HepG2 (cell line): ENCODE measurements around the gene MYORG. TPM values are rescaled to one million over a fixed set of nuclear protein-coding genes. Genes with fewer than 3 reads are reported as not detected.

Source experiments
- CERS6 ChIP-seq: sonication (generic); formaldehyde crosslinking; IDR thresholded peaks from 2 replicates; pipeline ENCODE4 v1.5.0; 2020; ENCODE audit warnings: missing genetic modification reagents
- FOSL1 ChIP-seq: sonication (generic); formaldehyde crosslinking; IDR thresholded peaks from 2 replicates; pipeline ENCODE4 v1.9.0; 2021; ENCODE audit warnings: missing genetic modification reagents, borderline replicate concordance
- HDAC1 ChIP-seq: sonication (generic); formaldehyde crosslinking; IDR thresholded peaks from 2 replicates; pipeline ENCODE4 v1.5.1; 2020; ENCODE audit warnings: mild to moderate bottlenecking, missing genetic modification reagents
- MAF1 ChIP-seq: sonication (generic); formaldehyde crosslinking; IDR thresholded peaks from 2 replicates; pipeline ENCODE4 v1.5.0; 2020; ENCODE audit warnings: missing genetic modification reagents, borderline replicate concordance
- SRSF1 ChIP-seq: fragments of 200-400 bp; formaldehyde crosslinking; optimal IDR thresholded peaks from 2 replicates; pipeline ENCODE3; 2017; ENCODE audit warnings: mild to moderate bottlenecking, low read depth, low read length, moderate library complexity
- SRSF9 ChIP-seq: fragments of 200-400 bp; formaldehyde crosslinking; IDR thresholded peaks from 2 replicates; pipeline ENCODE4 v1.6.1; 2018; ENCODE audit warnings: borderline replicate concordance, mild to moderate bottlenecking, low read depth, low read length; ENCODE audit not compliant: insufficient read depth, poor library complexity, severe bottlenecking
- THAP9 ChIP-seq: sonication (generic); formaldehyde crosslinking; IDR thresholded peaks from 2 replicates; pipeline ENCODE4; 2020; ENCODE audit warnings: missing genetic modification reagents, mild to moderate bottlenecking, borderline replicate concordance
- ZFP82 ChIP-seq: sonication (generic); formaldehyde crosslinking; IDR thresholded peaks from 2 replicates; pipeline ENCODE4 v1.5.1; 2020; ENCODE audit warnings: mild to moderate bottlenecking, missing genetic modification reagents, borderline replicate concordance
- ZNF160 ChIP-seq: sonication (generic); formaldehyde crosslinking; IDR thresholded peaks from 2 replicates; pipeline ENCODE4 v1.8.0; 2022; ENCODE audit warnings: mild to moderate bottlenecking, inconsistent platforms, missing genetic modification reagents
- ZNF24 ChIP-seq: fragments of 450-650 bp; IDR thresholded peaks from 2 replicates; pipeline ENCODE4 v1.6.1; 2017; ENCODE audit warnings: antibody characterized with exemption, mild to moderate bottlenecking
- ZNF274 ChIP-seq: sonication (generic); formaldehyde crosslinking; IDR thresholded peaks from 2 replicates; pipeline ENCODE4 v1.5.1; 2020; ENCODE audit warnings: mild to moderate bottlenecking, missing genetic modification reagents
- polyA plus RNA-seq, 8 experiments: library from polyadenylated mRNA; depleted of rRNA in 3 of 8; stranded (reverse) in 7 of 8; unstranded in 1 of 8; fragments of >200 nt; fragmentation: Illumina TruSeq in 4 of 8; extraction: Trizol in 4 of 8; gene quantifications; 2 replicates each; pipeline versions ENCODE4 v1.2.1 to v1.2.3, GENCODE V29; 2011 to 2016; ENCODE audit warnings: low read depth in 4 of 8, missing spikeins in 1 of 8, mixed read lengths in 1 of 8; ENCODE audit not compliant: insufficient read depth in 1 of 8
- total RNA-seq, 5 experiments: library from RNA; depleted of rRNA; stranded (reverse); fragments of >200 nt; fragmentation: Illumina TruSeq; extraction: Trizol; gene quantifications; 2 replicates each; pipeline ENCODE4 v1.2.3, GENCODE V29; 2016; ENCODE audit warnings: low read depth in 1 of 5
- TF ChIP-seq, protein P1 (sequence below): sonication (generic); formaldehyde crosslinking; IDR thresholded peaks from 2 replicates; pipeline ENCODE4 v1.9.0; 2021; ENCODE audit warnings: missing genetic modification reagents, mild to moderate bottlenecking, borderline replicate concordance
- TF ChIP-seq, protein P2 (sequence below): sonication (generic); formaldehyde crosslinking; IDR thresholded peaks from 2 replicates; pipeline ENCODE4 v1.5.0; 2020; ENCODE audit warnings: missing genetic modification reagents
- TF ChIP-seq, protein P3 (sequence below): sonication (generic); formaldehyde crosslinking; IDR thresholded peaks from 2 replicates; pipeline ENCODE4 v1.5.1; 2020; ENCODE audit warnings: mild to moderate bottlenecking, missing genetic modification reagents
- TF ChIP-seq, protein P4 (sequence below): sonication (generic); formaldehyde crosslinking; IDR thresholded peaks from 2 replicates; pipeline ENCODE4 v1.5.0; 2020; ENCODE audit warnings: mild to moderate bottlenecking, low read depth, missing genetic modification reagents, borderline replicate concordance

Gene MYORG
- total and polyA plus RNA-seq, 2 of the 13 experiments (the other 11 are each of a cell fraction or from before 2014, with no cell fraction given): 11.1 to 22.4 TPM

- TF ChIP-seq, protein P1, sequence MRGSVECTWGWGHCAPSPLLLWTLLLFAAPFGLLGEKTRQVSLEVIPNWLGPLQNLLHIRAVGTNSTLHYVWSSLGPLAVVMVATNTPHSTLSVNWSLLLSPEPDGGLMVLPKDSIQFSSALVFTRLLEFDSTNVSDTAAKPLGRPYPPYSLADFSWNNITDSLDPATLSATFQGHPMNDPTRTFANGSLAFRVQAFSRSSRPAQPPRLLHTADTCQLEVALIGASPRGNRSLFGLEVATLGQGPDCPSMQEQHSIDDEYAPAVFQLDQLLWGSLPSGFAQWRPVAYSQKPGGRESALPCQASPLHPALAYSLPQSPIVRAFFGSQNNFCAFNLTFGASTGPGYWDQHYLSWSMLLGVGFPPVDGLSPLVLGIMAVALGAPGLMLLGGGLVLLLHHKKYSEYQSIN (CRISPR knock-in tag): no peak
- TF ChIP-seq CERS6 (CRISPR knock-in tag) (no peak), HDAC1 (CRISPR knock-in tag) (0 out of 2 replicates have a peak, but pooled peaks have one; percentile 51), THAP9 (no peak), ZNF160 (no peak), SRSF1 (no peak), ZNF24 (no peak), ZFP82 (CRISPR knock-in tag) (0 out of 2 replicates have a peak, but pooled peaks have one; percentile 48), SRSF9 (no peak), ZNF274 (CRISPR knock-in tag) (no peak), MAF1 (CRISPR knock-in tag) (no peak), FOSL1 (no peak)
- TF ChIP-seq, protein P2, sequence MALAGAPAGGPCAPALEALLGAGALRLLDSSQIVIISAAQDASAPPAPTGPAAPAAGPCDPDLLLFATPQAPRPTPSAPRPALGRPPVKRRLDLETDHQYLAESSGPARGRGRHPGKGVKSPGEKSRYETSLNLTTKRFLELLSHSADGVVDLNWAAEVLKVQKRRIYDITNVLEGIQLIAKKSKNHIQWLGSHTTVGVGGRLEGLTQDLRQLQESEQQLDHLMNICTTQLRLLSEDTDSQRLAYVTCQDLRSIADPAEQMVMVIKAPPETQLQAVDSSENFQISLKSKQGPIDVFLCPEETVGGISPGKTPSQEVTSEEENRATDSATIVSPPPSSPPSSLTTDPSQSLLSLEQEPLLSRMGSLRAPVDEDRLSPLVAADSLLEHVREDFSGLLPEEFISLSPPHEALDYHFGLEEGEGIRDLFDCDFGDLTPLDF (CRISPR knock-in tag): no peak
- TF ChIP-seq, protein P3, sequence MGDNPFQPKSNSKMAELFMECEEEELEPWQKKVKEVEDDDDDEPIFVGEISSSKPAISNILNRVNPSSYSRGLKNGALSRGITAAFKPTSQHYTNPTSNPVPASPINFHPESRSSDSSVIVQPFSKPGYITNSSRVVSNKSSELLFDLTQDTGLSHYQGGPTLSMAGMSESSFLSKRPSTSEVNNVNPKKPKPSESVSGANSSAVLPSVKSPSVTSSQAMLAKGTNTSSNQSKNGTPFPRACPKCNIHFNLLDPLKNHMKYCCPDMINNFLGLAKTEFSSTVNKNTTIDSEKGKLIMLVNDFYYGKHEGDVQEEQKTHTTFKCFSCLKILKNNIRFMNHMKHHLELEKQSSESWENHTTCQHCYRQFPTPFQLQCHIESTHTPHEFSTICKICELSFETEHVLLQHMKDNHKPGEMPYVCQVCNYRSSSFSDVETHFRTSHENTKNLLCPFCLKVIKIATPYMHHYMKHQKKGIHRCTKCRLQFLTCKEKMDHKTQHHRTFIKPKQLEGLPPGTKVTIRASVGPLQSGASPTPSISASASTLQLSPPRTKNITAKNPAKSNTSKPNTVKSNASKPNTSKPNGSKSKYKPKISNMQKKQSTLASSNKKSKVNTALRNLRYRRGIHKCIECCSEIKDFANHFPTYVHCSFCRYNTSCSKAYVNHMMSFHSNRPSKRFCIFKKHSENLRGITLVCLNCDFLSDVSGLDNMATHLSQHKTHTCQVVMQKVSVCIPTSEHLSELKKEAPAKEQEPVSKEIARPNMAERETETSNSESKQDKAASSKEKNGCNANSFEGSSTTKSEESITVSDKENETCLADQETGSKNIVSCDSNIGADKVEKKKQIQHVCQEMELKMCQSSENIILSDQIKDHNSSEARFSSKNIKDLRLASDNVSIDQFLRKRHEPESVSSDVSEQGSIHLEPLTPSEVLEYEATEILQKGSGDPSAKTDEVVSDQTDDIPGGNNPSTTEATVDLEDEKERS (CRISPR knock-in tag): no peak
- TF ChIP-seq, protein P4, sequence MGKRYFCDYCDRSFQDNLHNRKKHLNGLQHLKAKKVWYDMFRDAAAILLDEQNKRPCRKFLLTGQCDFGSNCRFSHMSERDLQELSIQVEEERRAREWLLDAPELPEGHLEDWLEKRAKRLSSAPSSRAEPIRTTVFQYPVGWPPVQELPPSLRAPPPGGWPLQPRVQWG (CRISPR knock-in tag): no peak
These were observed 1.7 kb downstream of the MYORG start (continued) for GRCh38 chr9:34374905-34375552.
